ENCODE data around the gene TMEM176A.

GRCh38 chr7:150838965-150839650, 38.5 kb downstream of the TMEM176A start:
- no peak for TF ChIP-seq PATZ1 (CRISPR knock-in tag; IDR thresholded peaks at IDR 0.05; ENCODE audit: borderline replicate concordance)
- no peak for TF ChIP-seq TOX (CRISPR knock-in tag; IDR thresholded peaks at IDR 0.05; ENCODE audit: borderline replicate concordance)
- no peak for TF ChIP-seq TCF4 (CRISPR knock-in tag; IDR thresholded peaks at IDR 0.05; ENCODE audit: borderline replicate concordance)
- no peak for TF ChIP-seq ISL1 (CRISPR knock-in tag; IDR thresholded peaks at IDR 0.05)
- TF ChIP-seq CREB5 (CRISPR knock-in tag; IDR thresholded peaks at IDR 0.05; ENCODE audit: low read depth), result no peak
- TF ChIP-seq ZNF565 (CRISPR knock-in tag; conservative IDR thresholded peaks at IDR 0.05; ENCODE audit: low read depth), result no peak

All from SK-N-SH treated with all-trans-retinoic acid at 6 μM for 48 hours (cell line).